ENCODE measurements around the gene IFI30.

DNA sequence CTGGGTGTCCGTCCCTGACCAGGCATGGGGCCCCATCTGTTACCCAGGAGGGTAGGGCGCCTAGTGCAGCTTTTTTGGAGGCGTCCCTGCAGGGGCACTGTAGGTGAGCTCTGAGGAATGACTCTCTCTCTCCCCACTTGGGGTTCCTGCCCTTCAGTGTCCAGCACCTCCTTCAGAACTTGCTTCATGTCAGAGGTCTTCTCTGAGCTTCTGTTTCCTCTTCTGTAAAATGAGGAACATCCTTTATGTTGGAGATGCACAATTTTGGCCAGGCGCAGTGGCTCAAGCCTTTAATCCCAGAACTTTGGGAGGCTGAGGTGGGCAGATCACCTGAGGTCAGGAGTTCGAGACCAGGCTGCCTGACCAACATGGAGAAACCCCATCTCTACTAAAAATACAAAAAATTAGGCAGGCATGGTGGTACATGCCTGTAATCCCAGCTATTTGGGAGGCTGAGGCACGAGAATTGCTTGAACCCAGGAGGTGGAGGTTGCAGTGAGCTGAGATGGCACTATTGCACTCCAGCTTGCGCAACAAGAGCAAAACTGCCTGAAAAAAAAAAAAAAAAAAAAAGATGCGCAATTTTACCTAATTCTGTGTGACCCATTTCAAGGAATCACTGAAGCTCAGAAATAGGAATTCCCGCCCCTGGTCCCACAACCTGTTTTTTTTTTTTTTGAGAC is 35.8 kb upstream of the IFI30 start:
- TF ChIP-seq, protein P1, sequence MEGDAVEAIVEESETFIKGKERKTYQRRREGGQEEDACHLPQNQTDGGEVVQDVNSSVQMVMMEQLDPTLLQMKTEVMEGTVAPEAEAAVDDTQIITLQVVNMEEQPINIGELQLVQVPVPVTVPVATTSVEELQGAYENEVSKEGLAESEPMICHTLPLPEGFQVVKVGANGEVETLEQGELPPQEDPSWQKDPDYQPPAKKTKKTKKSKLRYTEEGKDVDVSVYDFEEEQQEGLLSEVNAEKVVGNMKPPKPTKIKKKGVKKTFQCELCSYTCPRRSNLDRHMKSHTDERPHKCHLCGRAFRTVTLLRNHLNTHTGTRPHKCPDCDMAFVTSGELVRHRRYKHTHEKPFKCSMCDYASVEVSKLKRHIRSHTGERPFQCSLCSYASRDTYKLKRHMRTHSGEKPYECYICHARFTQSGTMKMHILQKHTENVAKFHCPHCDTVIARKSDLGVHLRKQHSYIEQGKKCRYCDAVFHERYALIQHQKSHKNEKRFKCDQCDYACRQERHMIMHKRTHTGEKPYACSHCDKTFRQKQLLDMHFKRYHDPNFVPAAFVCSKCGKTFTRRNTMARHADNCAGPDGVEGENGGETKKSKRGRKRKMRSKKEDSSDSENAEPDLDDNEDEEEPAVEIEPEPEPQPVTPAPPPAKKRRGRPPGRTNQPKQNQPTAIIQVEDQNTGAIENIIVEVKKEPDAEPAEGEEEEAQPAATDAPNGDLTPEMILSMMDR (IDR thresholded peaks at IDR 0.05; ENCODE audit: extremely low read depth in 1 of 2, insufficient read depth in 1 of 2, low read depth in 1 of 2, low read length in 2 of 2), result no peak
- TF ChIP-seq, protein P2, sequence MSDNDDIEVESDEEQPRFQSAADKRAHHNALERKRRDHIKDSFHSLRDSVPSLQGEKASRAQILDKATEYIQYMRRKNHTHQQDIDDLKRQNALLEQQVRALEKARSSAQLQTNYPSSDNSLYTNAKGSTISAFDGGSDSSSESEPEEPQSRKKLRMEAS (IDR thresholded peaks at IDR 0.05; ENCODE audit: insufficient read depth, insufficient read length), result no peak
- TF ChIP-seq POLR2A (IDR thresholded peaks at IDR 0.05; ENCODE audit: low read depth, low read length) (no peak), POLR2AphosphoS5 (IDR thresholded peaks at IDR 0.05; ENCODE audit: insufficient read depth, low read depth, low read length) (no peak), MYC (IDR thresholded peaks at IDR 0.05; ENCODE audit: low read depth, low read length) (no peak), EZH2 (IDR thresholded peaks at IDR 0.05; ENCODE audit: borderline replicate concordance, low read depth, low read length, severe bottlenecking) (no peak)

Measured in endothelial cell of umbilical vein (primary cell).